GM13976 (cell line): ENCODE measurements around the gene PECR.

Source experiments
- DNase-seq: peaks from one replicate; pipeline ENCODE4 v3.0.0; 2012; ENCODE audit warnings: low spot score
- in situ Hi-C: fragments of 300-500 bp; cut with MboI; formaldehyde crosslinking; loops from one replicate; pipeline ENCODE4 v1.12.0; 2022; ENCODE audit warnings: low sequenced_read_pairs, mixed read lengths, inconsistent platforms; ENCODE audit not compliant: unreplicated experiment
- TF ChIP-seq, protein P1 (sequence below): IDR thresholded peaks from 2 replicates; pipeline ENCODE4 v1.5.1; 2012; ENCODE audit warnings: borderline replicate concordance, mild to moderate bottlenecking; ENCODE audit not compliant: insufficient read depth; ENCODE audit errors: extremely low read depth, missing control alignments, control extremely low read depth

Gene PECR

DNA sequence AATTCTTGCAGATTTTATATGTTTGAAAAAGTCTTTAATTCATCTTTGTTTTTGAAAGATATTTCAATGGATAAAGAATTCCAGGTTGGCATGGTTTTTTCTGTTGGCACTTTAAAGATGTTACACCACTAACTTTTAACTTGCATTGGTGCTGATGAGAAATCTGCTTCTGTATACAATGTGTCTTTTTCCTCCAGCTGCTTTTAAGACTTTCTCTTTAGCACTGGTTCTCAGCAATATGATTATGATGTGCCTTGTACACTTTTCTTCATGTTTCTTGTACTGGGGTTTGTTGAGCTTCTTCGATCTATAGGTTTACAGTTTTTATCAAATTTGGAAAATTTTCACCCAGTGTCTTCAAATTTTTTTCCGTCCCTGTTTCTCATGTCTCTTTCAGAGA lies 29.2 kb downstream of the PECR start:
- TF ChIP-seq, protein P1, sequence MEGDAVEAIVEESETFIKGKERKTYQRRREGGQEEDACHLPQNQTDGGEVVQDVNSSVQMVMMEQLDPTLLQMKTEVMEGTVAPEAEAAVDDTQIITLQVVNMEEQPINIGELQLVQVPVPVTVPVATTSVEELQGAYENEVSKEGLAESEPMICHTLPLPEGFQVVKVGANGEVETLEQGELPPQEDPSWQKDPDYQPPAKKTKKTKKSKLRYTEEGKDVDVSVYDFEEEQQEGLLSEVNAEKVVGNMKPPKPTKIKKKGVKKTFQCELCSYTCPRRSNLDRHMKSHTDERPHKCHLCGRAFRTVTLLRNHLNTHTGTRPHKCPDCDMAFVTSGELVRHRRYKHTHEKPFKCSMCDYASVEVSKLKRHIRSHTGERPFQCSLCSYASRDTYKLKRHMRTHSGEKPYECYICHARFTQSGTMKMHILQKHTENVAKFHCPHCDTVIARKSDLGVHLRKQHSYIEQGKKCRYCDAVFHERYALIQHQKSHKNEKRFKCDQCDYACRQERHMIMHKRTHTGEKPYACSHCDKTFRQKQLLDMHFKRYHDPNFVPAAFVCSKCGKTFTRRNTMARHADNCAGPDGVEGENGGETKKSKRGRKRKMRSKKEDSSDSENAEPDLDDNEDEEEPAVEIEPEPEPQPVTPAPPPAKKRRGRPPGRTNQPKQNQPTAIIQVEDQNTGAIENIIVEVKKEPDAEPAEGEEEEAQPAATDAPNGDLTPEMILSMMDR: no peak
- in situ Hi-C loops: no loop called here
- DNase-seq: no peak

DNA sequence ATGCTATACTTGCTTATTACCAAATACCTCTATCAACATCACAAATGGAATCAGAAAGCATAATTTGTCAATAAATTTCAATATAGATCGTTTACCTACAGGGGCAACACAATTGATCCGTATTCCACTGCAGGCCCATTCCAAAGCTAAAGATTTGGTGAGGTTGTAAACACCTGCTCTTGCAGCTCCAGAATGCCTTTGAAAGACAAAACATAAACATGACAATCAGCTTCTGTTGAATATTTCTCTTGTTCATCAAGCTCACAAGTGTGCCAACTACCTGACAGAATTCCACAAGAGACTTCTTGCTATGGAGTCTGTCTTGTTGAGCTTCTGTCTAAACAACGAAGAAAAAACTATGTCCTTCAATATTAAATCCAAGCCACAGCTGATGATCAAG lies 30.3 kb downstream of the PECR start:
- in situ Hi-C loops: no loop called here
- TF ChIP-seq, protein P1: no peak
- no peak for DNase-seq

DNA sequence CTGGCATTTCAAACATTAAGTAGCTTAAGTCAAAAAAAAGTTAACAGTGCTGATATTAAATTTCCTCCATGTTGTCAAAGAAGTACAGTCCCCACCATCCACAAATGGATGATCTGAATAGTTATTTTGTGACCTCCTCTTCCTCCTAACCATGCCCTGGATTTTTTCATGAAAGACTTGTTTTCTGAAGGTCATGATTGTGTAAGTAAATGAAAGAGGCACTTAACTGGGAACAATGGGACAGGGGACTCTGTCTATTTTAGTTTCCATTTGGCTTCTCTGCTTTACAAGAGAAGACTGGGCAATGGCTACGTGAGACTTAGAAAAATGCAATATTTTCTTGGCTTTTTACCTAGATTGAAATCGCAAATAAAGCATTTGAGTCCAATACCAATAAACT lies 32.2 kb downstream of the PECR start:
- in situ Hi-C loops: no loop called here
- TF ChIP-seq, protein P1: no peak
- DNase-seq: no peak

DNA sequence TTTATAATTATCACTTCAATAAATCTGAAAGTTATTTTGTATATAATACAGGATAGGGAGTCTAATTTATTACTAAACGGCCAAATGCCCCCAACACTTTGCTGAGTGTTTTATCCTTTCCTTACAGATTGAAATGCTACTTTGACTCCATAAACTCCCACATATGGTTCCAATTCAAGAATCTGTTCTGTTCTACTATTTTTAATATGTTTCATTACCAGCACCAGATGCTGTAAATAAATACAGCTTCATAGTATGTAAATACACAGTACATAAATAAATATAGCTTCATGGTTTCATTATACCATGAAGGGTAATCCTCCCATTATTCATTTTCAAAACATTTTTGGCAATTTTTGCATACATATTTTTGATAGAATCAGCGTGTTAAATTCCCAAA lies 34.2 kb downstream of the PECR start:
- DNase-seq: no peak
- TF ChIP-seq, protein P1: no peak
- in situ Hi-C loops: no loop called here

DNA sequence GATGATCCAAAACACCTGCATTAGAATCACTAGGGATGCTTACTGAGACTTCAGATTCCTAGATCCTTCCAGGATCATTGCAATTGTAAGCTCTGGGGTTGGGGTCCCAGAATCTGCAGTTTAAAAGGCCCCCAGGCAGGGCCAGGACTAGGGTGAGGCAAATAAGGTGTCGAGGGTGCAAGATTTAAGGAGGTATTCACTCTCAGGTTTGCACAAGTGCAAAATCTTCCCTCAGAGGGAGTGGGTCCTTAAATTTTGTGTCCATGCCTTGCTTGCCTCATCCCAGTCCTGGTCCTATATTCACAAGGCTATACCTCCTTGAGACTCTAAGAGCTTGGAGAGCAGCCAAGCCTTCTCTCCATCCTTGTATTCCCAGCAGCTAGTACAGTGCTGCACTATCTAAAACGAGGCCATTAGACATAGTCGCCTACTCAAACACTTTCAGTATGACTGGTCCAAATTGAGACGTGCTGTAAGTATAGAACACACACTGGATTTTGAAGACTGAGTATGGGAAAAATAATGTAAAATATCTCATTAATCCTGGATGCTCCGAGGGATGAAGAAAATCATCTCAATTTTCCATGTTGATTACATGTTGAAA lies 36.6 kb downstream of the PECR start:
- TF ChIP-seq, protein P1: no peak
- in situ Hi-C loops: no loop called here
- DNase-seq: peak; percentile 36

DNA sequence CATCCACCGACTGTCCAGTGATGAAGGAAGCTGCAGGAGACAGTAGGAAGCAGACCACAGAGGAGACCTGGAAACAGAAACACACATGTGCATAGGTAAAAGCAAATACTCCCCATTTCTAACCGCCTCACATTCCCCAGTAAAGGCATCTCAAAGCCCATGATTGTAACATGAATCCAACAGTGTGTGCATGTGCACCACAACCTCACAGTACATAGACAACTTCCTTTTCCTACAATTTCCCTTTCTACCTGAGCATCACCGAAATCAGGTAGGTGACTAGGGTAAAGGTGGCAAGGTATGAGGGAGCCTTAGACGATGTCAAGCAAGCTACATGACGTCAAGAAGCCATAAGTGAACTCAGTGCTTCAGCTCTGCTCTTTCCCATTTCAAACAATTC lies 37.7 kb downstream of the PECR start:
- no peak for DNase-seq
- TF ChIP-seq, protein P1: no peak
- in situ Hi-C loops: no loop called here
